GM23248 (cell line): ENCODE data around the gene RPL22.

Experiments used
- EZH2 ChIP-seq: fragments of 200-600 bp; sonication (generic); IDR thresholded peaks from 2 replicates; pipeline ENCODE4 v1.6.1; 2018; ENCODE audit warnings: antibody characterized with exemption, mild to moderate bottlenecking; ENCODE audit not compliant: insufficient read depth, poor library complexity, severe bottlenecking
- EZH2phosphoT487 ChIP-seq: fragments of 200-600 bp; sonication (generic); IDR thresholded peaks from 2 replicates; pipeline ENCODE4 v1.6.1; 2018; ENCODE audit warnings: antibody characterized with exemption, moderate library complexity, mild to moderate bottlenecking, low read depth; ENCODE audit not compliant: insufficient read depth

- TF ChIP-seq EZH2phosphoT487 (no peak), EZH2 (no peak)
Measured at GRCh38 chr1:6224718-6225117, 25.3 kb upstream of the RPL22 start.
